Stimulated activated naive B cell treated with anti-CD40 and anti-IgM and Interleukin-4, amounts not matched to agents 10 μg/mL and 1 μg/mL and 100 μg/mL, for 72 hours (primary cell): Measurements from ENCODE around the gene RELT.

ENCODE experiments used
- ATAC-seq, 2 donors: fragments of 150-1000 bp; cut with Tn5 transposase; replicated peaks; 2 replicates each; pipeline ENCODE4 v1.10.0; 2021; ENCODE audit warnings: moderate library complexity in 1 of 2
- DNase-seq: peaks from one replicate; pipeline ENCODE4 v3.0.0; 2021
- H3K27ac Mint-ChIP-seq: one replicate; pipeline ENCODE4 v1.8.0; 2022; ENCODE audit warnings: mild to moderate bottlenecking, mixed read lengths
- H3K27me3 Mint-ChIP-seq, 2 donors: one replicate each; pipeline ENCODE4 v1.8.0; 2022; ENCODE audit warnings: mixed read lengths in 2 of 2
- H3K36me3 Mint-ChIP-seq, 2 donors: one replicate each; pipeline ENCODE4 v1.8.0; 2022; ENCODE audit warnings: mixed read lengths in 2 of 2, mild to moderate bottlenecking in 1 of 2
- H3K4me1 Mint-ChIP-seq, 2 donors: one replicate each; pipeline ENCODE4 v1.8.0; 2022; ENCODE audit warnings: mixed read lengths in 2 of 2, mild to moderate bottlenecking in 1 of 2
- H3K4me3 Mint-ChIP-seq, 2 donors: one replicate each; pipeline ENCODE4 v1.8.0; 2022; ENCODE audit warnings: mild to moderate bottlenecking in 2 of 2, mixed read lengths in 2 of 2, moderate library complexity in 1 of 2
- H3K9me3 Mint-ChIP-seq, 2 donors: one replicate each; pipeline ENCODE4 v1.8.0; 2022; ENCODE audit warnings: mixed read lengths in 2 of 2, mild to moderate bottlenecking in 1 of 2

Gene RELT, protein sequence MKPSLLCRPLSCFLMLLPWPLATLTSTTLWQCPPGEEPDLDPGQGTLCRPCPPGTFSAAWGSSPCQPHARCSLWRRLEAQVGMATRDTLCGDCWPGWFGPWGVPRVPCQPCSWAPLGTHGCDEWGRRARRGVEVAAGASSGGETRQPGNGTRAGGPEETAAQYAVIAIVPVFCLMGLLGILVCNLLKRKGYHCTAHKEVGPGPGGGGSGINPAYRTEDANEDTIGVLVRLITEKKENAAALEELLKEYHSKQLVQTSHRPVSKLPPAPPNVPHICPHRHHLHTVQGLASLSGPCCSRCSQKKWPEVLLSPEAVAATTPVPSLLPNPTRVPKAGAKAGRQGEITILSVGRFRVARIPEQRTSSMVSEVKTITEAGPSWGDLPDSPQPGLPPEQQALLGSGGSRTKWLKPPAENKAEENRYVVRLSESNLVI

DNA sequence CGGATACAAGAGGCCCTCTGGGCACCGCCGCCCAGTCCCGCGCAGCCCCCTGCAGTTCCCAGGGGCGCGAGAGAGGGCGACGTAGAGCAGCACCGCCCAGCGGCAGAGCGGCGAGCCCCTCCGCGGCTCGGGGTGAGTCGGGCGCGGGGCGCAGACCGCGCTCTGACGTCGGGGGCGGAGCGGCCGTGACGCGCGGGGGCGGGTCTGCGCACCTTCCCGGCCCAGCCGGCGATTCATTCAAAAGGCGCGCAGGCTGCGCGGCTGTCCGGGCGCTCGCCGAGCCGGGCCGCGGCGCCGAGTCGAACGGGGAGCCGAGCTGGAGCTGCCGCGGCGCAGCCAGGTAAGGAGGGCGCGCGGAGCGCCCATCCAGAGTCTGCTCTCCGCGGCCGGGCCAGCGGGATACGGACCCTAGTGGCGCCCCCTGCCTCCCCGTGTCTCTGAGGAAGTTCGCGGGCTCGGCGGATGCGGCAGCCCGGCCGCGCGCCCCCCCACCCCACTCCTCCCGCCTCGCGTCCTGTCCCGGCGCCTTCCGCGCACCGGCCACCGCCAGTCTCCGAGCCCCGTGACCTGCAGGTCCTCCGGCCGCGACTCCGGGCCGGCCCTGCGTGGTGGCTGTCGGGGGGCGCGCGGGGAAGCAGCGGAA is at the start of gene RELT:
TSS of gene RELT (plus strand) at position 240 of the 643 bp plus-strand sequence. CDS start 12,738 bp downstream, outside the sequence.
- ATAC-seq (peak; percentile 79 to 82), DNase-seq (peak; percentile 93)
- peaks cover 32 to 38% of the 10 kb centered on the region in 2 donors for H3K36me3 Mint-ChIP-seq
- no peaks in the 10 kb centered on the region for H3K27me3 Mint-ChIP-seq
- H3K27ac Mint-ChIP-seq = peak within 1 kb of the TSS; percentile 98
- peaks cover 65 to 70% of the 10 kb centered on the region in 2 donors for H3K4me1 Mint-ChIP-seq
- H3K9me3 Mint-ChIP-seq = no peaks in the 10 kb centered on the region
- peak within 1 kb of the TSS; percentile 94 to 96 for H3K4me3 Mint-ChIP-seq

DNA sequence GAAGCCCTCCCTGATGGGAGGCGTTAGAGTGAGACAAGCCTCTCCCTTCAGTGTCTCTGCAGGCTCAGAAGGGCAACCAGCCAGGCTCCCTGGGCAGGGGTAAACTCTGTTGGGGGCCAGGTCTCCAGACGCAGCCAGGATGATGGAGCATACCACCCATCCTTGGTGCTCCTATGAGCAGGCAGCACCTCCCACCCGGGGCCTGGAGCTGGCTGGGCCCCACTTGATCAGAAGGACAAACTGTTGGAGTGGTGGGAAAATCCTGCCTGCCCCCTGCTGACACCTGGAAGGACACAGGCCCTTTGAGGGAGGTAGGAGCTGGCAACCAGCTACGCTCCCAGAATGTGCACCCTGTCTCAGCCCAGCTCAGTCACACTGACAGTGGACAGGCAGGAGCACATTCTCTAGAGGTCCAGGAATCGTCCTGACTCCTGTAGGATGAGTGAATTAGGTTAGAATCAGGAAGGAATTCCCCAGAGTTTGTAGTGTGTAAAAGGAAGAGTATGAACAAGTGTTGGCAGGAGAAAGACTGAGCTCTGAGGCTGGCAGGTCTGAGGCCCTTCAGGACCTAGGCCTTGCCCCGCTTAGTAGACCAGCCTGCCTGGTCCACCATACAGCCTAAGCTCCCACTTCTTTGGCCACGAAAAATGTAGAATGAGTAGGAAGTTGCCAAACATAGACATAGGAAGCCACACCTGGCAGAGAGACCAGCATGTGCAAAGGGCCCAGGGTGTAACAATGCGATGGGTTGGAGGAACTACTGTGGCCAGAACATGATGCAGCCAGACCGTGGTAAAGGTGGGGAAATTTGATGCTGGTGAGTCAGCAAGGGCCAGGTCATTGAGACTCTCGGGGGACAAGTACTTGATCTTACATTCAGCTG is 49.0 kb upstream of the RELT start:
- peaks cover 45 to 63% of the 10 kb centered on the region in 2 donors for H3K36me3 Mint-ChIP-seq
- H3K4me3 Mint-ChIP-seq = peak overlapping the region in 1 of 2 donors; percentile 42
- H3K27me3 Mint-ChIP-seq = no peaks in the 10 kb centered on the region
- ATAC-seq = peak; percentile 77 to 88
- peaks cover 63 to 86% of the 10 kb centered on the region in 2 donors for H3K4me1 Mint-ChIP-seq
- peak overlapping the region; percentile 92 for H3K27ac Mint-ChIP-seq
- H3K9me3 Mint-ChIP-seq = no peaks in the 10 kb centered on the region
- DNase-seq = peak; percentile 74

DNA sequence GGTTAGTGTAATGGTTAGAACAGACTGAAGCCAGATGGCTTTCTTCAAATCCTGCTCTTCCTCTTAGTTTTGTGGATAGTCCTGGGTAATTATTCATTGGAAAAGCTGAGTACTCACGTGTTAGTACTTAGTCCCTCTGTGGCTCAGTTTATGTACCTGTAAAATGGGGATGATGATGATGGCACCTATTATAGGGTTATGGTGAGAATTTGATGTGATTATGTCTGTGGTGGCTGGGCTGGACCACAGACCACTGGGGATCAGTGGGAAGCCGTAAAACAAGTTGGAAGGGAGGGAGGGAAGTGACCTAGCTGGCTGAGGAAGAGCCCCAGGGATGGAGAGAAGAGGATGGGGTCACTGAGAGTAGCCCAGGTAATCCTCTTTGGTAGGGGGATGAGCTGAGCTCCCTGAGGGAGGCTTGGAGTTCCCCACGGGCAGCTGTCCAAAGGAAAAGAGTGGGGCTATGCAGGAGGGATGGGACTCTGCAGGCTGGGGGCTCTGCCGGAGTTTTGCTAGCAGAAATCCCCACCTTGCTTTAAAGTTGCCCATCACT is 48.3 kb upstream of the RELT start:
- ATAC-seq (no peak), DNase-seq (no peak)
- Mint-ChIP-seq H3K4me1 (peaks cover 57 to 84% of the 10 kb centered on the region in 2 donors), H3K27ac (peak overlapping the region; percentile 92), H3K27me3 (no peaks in the 10 kb centered on the region), H3K9me3 (no peaks in the 10 kb centered on the region), H3K36me3 (peaks cover 45 to 63% of the 10 kb centered on the region in 2 donors), H3K4me3 (peak overlapping the region in 1 of 2 donors; percentile 42)

DNA sequence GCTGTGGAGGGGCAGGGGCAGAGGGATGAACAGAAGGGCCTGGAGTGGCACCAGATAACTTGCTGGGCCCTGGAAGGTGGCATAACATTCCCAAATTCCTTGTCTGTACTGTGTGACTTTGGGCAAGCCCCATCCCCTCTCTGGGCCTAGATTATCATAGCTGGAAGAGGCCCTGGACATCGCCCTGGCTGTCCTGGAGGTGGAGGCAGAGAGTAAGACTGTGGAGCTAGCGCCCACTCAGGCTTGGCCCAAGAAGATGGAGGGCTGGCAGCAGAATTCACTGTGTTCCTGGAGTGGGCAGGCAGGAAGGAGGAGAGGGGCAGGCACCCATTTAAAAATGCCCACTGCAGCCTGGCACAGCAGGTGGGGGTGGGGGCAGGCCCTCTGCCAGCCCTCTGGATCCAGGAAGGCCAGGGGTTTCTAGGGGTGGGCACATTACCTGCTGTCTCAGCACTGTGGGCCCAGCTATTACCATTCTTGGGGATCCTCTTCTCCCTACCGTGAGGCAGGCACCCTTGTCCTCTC is 45.6 kb upstream of the RELT start:
- Mint-ChIP-seq H3K9me3 (no peaks in the 10 kb centered on the region), H3K4me1 (peaks cover 50 to 84% of the 10 kb centered on the region in 2 donors), H3K36me3 (peaks cover 36 to 56% of the 10 kb centered on the region in 2 donors), H3K27ac (no peak overlapping the region), H3K27me3 (no peaks in the 10 kb centered on the region), H3K4me3 (no peak overlapping the region)
- DNase-seq (no peak), ATAC-seq (no peak)

DNA sequence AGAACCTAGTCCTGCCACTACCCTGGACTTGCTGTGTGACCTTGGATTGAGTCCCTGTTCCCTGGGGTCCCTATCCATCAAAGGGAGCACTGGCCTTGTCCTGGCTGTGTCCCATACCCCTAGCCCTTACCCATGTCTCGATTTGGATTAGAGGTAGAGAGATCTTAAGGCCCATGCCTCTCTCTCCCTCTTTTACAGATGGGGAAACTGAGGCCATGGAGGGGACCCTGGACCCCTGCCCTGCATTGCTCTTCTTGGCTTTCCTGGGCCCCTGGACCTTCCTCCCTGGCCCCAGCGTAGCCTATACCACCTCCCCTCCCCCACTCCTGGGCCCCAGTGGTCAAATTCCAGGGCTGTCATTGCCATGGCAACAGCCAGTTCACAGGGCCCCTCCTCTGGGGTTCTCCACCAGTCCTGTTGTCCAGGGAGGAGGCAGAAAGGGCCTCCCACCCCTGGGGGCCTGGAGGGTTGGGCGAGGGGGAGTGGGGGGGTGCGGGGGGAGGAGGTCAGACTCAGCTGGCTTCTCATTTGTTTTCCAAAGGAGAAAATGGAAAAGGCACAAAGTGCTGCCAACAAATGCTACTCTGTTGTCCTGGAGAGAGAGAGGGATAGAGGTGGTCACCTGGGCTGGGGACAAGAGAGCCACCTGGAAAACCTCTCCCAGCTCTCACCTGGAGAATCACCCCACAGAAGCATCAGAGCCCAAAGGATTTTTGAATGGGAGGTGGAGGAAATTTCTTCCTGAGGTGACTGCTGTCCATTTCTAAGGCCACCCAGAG is 44.9 kb upstream of the RELT start:
- no peaks in the 10 kb centered on the region for H3K9me3 Mint-ChIP-seq
- H3K27me3 Mint-ChIP-seq = no peaks in the 10 kb centered on the region
- no peak overlapping the region for H3K27ac Mint-ChIP-seq
- ATAC-seq (no peak), DNase-seq (no peak)
- peaks cover 29 to 55% of the 10 kb centered on the region in 2 donors for H3K36me3 Mint-ChIP-seq
- peaks cover 47 to 79% of the 10 kb centered on the region in 2 donors for H3K4me1 Mint-ChIP-seq
- no peak overlapping the region for H3K4me3 Mint-ChIP-seq

DNA sequence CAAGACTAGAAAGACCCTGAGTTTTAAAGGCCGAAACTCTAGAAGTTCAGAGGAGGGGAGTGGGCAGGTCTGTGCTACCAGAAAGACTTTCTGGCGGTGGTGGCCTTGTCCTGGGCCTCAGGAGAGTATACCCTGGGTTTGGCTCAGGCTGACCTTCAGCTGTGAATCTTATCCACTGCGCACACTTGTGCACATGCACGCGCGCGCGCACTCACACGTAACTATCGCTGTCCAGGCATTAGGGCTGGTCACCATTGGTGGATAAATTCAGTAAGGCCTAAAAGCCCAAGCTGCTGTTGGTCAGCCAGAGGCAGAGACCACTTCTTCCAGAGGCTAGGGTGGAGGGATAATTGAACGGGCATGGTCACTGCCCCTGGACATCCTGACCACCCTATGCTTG is 43.0 kb upstream of the RELT start:
- Mint-ChIP-seq H3K27ac (no peak overlapping the region), H3K4me3 (no peak overlapping the region), H3K4me1 (peaks cover 35 to 72% of the 10 kb centered on the region in 2 donors), H3K36me3 (peaks cover 25 to 48% of the 10 kb centered on the region in 2 donors), H3K9me3 (no peaks in the 10 kb centered on the region), H3K27me3 (no peaks in the 10 kb centered on the region)
- ATAC-seq = no peak
- DNase-seq = no peak

DNA sequence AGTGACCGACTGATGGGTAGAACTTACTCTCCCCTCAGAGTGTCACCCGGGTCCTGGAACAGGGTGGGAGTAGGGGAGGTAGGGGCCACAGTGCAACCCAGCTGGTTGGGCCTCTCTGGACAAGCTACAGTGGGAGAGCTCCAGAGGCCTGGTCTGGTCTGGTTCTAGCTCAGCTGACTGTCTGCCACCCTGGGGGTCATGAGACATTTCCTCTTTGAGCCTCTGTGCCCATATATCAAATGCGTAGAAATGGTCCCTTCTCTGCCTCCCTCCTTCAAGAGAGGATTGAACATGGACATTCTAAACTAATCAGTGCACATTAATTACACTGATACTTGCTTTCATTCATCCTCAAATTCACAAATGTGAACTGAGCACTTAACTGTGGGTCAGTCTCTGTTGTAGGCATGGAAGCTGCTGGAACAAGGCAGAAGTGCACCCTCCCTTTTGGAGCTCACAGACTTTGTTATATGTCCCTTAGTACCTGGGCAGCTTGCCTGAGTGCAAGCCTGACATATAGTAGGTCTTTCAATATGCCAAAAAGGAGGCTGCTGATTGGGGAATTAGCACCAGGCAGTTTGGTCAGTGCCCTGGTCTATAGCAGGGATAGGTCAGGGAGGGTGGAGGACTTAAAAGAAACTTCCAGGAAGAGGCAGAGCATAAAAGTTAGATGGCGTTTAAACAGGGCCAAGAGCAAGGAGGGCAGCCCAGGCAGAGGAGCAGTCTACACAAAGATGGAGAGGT is 42.4 kb upstream of the RELT start:
- Mint-ChIP-seq H3K27me3 (no peaks in the 10 kb centered on the region), H3K4me1 (peaks cover 33 to 72% of the 10 kb centered on the region in 2 donors), H3K27ac (no peak overlapping the region), H3K4me3 (no peak overlapping the region), H3K36me3 (peaks cover 21 to 42% of the 10 kb centered on the region in 2 donors), H3K9me3 (no peaks in the 10 kb centered on the region)
- no peak for ATAC-seq
- DNase-seq = no peak

DNA sequence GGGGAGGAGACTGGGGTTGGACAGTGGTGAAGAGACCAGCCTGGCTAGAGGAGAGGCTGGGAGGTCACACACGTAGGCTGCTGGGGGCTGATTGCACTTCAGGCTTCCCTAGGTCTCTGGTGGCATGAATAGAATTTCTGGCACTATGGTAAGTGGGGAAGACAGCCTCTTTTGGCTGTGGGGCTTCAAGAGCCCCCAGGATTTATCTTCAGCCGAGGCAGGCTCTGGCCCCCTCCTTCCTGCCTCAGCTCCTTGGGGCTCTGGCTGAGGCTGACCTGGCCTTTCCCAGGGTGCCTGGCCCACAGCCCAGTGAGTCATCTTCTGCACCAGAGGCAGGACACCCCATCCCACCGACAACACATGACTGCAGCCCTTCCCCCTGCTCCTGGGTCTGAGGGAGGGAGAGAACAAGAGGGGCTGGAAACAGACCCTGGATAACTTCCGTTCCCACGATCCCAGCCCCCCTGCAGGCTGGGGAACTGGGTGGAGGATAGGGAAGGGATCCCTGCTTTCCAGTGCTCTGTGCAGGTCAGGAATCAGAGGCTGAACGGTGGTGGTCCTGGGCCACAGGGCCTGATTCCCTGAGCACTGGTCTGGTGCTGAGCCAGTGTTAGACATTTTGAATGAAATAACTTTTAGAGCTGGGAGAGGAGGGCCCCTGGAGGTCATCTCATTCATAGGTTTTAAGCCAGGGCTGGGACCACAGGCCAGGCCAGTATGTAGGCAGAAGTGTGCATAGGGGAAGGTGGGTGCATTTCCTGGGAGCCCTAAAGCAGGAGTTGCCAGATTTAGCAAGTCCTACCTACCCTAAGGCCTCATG is 41.6 kb upstream of the RELT start:
- peak; percentile 64 to 66 for ATAC-seq
- H3K27ac Mint-ChIP-seq = peak overlapping the region; percentile 53
- H3K4me3 Mint-ChIP-seq = peak overlapping the region in 1 of 2 donors; percentile 28
- no peak for DNase-seq
- no peaks in the 10 kb centered on the region for H3K9me3 Mint-ChIP-seq
- H3K4me1 Mint-ChIP-seq = peaks cover 37 to 72% of the 10 kb centered on the region in 2 donors
- peaks cover 21 to 38% of the 10 kb centered on the region in 2 donors for H3K36me3 Mint-ChIP-seq
- H3K27me3 Mint-ChIP-seq = no peaks in the 10 kb centered on the region

DNA sequence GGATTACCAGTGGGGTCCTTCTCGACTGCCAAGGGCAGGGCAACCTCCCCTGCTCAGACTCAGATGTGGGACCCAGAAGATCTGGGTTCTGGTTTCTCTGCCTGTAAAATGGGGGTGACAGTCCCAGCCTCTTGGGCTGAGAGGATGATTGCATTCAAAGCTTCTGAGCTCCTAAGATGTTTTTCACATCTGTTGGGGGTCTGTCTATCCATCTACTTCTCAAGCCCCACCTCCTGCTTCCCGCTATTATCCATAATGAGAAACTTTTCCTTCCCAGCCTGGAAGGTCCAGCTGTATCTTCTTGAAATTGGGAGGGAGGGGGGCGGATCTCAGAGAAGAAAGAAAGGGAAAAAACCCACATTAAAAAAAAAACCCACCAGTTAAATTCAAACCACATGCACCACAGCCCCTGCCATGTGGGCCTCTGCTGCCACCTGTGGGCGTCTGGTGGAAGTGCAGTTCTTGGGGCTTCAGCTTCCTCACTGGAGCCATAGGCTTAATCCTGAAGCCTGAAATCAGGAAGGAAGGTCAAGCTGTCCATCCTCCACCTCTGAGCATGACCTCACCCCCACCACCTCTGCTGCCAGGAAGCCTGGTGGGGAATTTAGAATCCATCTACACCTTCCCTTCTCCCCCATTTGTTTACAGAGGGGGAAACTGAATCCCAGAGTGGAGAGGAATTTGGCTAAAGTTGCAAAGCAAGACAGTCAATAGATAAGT is 40.8 kb upstream of the RELT start:
- ATAC-seq (peak; percentile 70), DNase-seq (peak; percentile 66)
- peak overlapping the region; percentile 42 for H3K27ac Mint-ChIP-seq
- H3K36me3 Mint-ChIP-seq = peaks cover 19 to 33% of the 10 kb centered on the region in 2 donors
- no peaks in the 10 kb centered on the region for H3K9me3 Mint-ChIP-seq
- H3K27me3 Mint-ChIP-seq = no peaks in the 10 kb centered on the region
- peak overlapping the region in 1 of 2 donors; percentile 28 for H3K4me3 Mint-ChIP-seq
- peaks cover 36 to 64% of the 10 kb centered on the region in 2 donors for H3K4me1 Mint-ChIP-seq

DNA sequence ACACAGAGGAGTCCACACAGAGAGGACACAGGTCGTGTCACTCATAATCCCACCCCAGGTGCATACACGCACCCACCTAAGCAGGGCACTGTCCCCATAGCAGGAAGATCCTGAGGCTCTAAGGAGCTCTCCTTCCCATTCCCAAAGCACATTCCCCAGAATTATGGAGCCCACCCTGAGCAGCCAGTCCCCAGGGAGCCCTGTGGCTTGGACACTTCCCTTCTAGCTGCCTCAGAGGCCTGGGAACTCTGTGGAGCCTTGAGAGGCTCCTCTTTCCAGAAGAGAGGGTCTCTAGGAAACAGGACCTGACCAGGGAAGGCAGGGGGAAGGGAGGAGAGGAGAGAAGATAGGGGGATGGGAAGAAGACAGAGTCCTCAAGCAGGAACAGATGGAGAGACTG is 38.4 kb upstream of the RELT start:
- H3K27ac Mint-ChIP-seq = no peak overlapping the region
- peaks cover 29 to 50% of the 10 kb centered on the region in 2 donors for H3K4me1 Mint-ChIP-seq
- H3K36me3 Mint-ChIP-seq = peaks cover 19 to 40% of the 10 kb centered on the region in 2 donors
- no peaks in the 10 kb centered on the region for H3K9me3 Mint-ChIP-seq
- ATAC-seq = no peak
- no peak overlapping the region for H3K4me3 Mint-ChIP-seq
- no peak for DNase-seq
- no peaks in the 10 kb centered on the region for H3K27me3 Mint-ChIP-seq

DNA sequence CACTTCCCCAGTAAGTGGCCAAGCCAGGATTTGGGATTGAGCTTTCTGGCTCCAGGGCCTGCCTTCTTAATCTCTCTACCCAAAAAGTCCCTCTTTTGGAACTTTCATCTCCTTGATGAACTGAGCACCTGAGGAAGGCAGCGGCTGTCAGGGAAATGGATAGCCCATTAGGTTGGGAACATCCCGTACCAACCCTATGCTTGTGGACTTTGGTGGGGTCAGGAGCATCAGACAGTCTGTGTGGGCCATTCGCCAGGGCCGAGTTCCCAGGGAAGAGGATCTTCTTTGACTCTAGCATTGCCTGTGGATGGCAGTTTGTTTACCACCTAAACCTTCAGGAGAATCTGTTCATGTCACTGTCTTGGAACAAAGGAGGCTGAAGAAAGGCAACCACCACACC is 37.9 kb upstream of the RELT start:
- Mint-ChIP-seq H3K4me1 (peaks cover 29 to 46% of the 10 kb centered on the region in 2 donors), H3K36me3 (peaks cover 19 to 35% of the 10 kb centered on the region in 2 donors), H3K27ac (no peak overlapping the region), H3K4me3 (no peak overlapping the region), H3K27me3 (no peaks in the 10 kb centered on the region), H3K9me3 (no peaks in the 10 kb centered on the region)
- DNase-seq (no peak), ATAC-seq (no peak)
